Measurements from ENCODE around the gene MEF2C. TPM values are rescaled to one million over a fixed set of nuclear protein-coding genes. Genes with fewer than 3 reads are reported as not detected.

The MEF2C gene
- total RNA-seq, 3 donors from 2014 or later, result 0.76 to 3.1 (median 1.4) TPM

- Mint-ChIP-seq H3K4me1 (ENCODE audit: low read depth) (no peaks in the 10 kb centered on the region), H3K36me3 (ENCODE audit: insufficient read depth) (no peaks in the 10 kb centered on the region), H3K9me3 (no peaks in the 10 kb centered on the region), H3K4me3 (no peak overlapping the region), H3K27me3 (ENCODE audit: low read depth) (peaks cover 5% of the 10 kb centered on the region)
- ATAC-seq, result no peak
- DNase-seq, result no peak
These were observed 112.4 kb downstream of the MEF2C start for GRCh38 chr5:88770276-88771257.

GRCh38 chr5:88769165-88769564 is 113.8 kb downstream of the MEF2C start:
- H3K27me3 Mint-ChIP-seq (ENCODE audit: low read depth), result peaks cover 5% of the 10 kb centered on the region
- H3K4me1 Mint-ChIP-seq (ENCODE audit: low read depth), result no peaks in the 10 kb centered on the region
- DNase-seq (no peak), ATAC-seq (no peak)
- H3K4me3 Mint-ChIP-seq, result no peak overlapping the region
- no peaks in the 10 kb centered on the region for H3K9me3 Mint-ChIP-seq
- no peaks in the 10 kb centered on the region for H3K36me3 Mint-ChIP-seq (ENCODE audit: insufficient read depth)

- DNase-seq (no peak), ATAC-seq (no peak)
- no peaks in the 10 kb centered on the region for H3K9me3 Mint-ChIP-seq
- no peak overlapping the region for H3K4me3 Mint-ChIP-seq
- peaks cover 5% of the 10 kb centered on the region for H3K27me3 Mint-ChIP-seq (ENCODE audit: low read depth)
- H3K36me3 Mint-ChIP-seq (ENCODE audit: insufficient read depth), result no peaks in the 10 kb centered on the region
- no peaks in the 10 kb centered on the region for H3K4me1 Mint-ChIP-seq (ENCODE audit: low read depth)
These were observed 114.6 kb downstream of the MEF2C start for GRCh38 chr5:88768411-88768810.

GRCh38 chr5:88765798-88766197 is 117.2 kb downstream of the MEF2C start:
- Mint-ChIP-seq H3K4me1 (ENCODE audit: low read depth) (no peaks in the 10 kb centered on the region), H3K9me3 (no peaks in the 10 kb centered on the region), H3K27me3 (ENCODE audit: low read depth) (peaks cover 8% of the 10 kb centered on the region), H3K4me3 (no peak overlapping the region), H3K36me3 (ENCODE audit: insufficient read depth) (no peaks in the 10 kb centered on the region)
- DNase-seq (no peak), ATAC-seq (no peak)

- no peak overlapping the region for H3K4me3 Mint-ChIP-seq
- H3K36me3 Mint-ChIP-seq (ENCODE audit: insufficient read depth), result no peaks in the 10 kb centered on the region
- H3K4me1 Mint-ChIP-seq (ENCODE audit: low read depth), result no peaks in the 10 kb centered on the region
- H3K27me3 Mint-ChIP-seq (ENCODE audit: low read depth), result peaks cover 8% of the 10 kb centered on the region
- H3K9me3 Mint-ChIP-seq, result no peaks in the 10 kb centered on the region
- ATAC-seq (no peak), DNase-seq (no peak)
These were observed 117.8 kb downstream of the MEF2C start for GRCh38 chr5:88765171-88765570.

- Mint-ChIP-seq H3K4me3 (no peak overlapping the region), H3K4me1 (ENCODE audit: low read depth) (peaks cover 4% of the 10 kb centered on the region), H3K9me3 (no peaks in the 10 kb centered on the region), H3K27me3 (ENCODE audit: low read depth) (peaks cover 11% of the 10 kb centered on the region), H3K36me3 (ENCODE audit: insufficient read depth) (no peaks in the 10 kb centered on the region)
- ATAC-seq (no peak), DNase-seq (no peak)
These were observed 121.0 kb downstream of the MEF2C start for GRCh38 chr5:88761939-88762338.

GRCh38 chr5:88761269-88761850 is 121.6 kb downstream of the MEF2C start:
- ATAC-seq (no peak), DNase-seq (no peak)
- H3K9me3 Mint-ChIP-seq, result no peaks in the 10 kb centered on the region
- H3K4me1 Mint-ChIP-seq (ENCODE audit: low read depth), result peaks cover 4% of the 10 kb centered on the region
- peaks cover 11% of the 10 kb centered on the region for H3K27me3 Mint-ChIP-seq (ENCODE audit: low read depth)
- no peaks in the 10 kb centered on the region for H3K36me3 Mint-ChIP-seq (ENCODE audit: insufficient read depth)
- no peak overlapping the region for H3K4me3 Mint-ChIP-seq

GRCh38 chr5:88760527-88760926 is 122.5 kb downstream of the MEF2C start:
- Mint-ChIP-seq H3K27me3 (ENCODE audit: low read depth) (peaks cover 11% of the 10 kb centered on the region), H3K4me1 (ENCODE audit: low read depth) (peaks cover 4% of the 10 kb centered on the region), H3K9me3 (no peaks in the 10 kb centered on the region), H3K36me3 (ENCODE audit: insufficient read depth) (no peaks in the 10 kb centered on the region), H3K4me3 (no peak overlapping the region)
- ATAC-seq (no peak), DNase-seq (no peak)

GRCh38 chr5:88758591-88758990 is 124.4 kb downstream of the MEF2C start:
- H3K4me3 Mint-ChIP-seq, result no peak overlapping the region
- peaks cover 19% of the 10 kb centered on the region for H3K27me3 Mint-ChIP-seq (ENCODE audit: low read depth)
- ATAC-seq (no peak), DNase-seq (no peak)
- peaks cover 4% of the 10 kb centered on the region for H3K4me1 Mint-ChIP-seq (ENCODE audit: low read depth)
- H3K36me3 Mint-ChIP-seq (ENCODE audit: insufficient read depth), result no peaks in the 10 kb centered on the region
- no peaks in the 10 kb centered on the region for H3K9me3 Mint-ChIP-seq

GRCh38 chr5:88758184-88758583 is 124.8 kb downstream of the MEF2C start:
- Mint-ChIP-seq H3K4me3 (no peak overlapping the region), H3K4me1 (ENCODE audit: low read depth) (peaks cover 4% of the 10 kb centered on the region), H3K9me3 (no peaks in the 10 kb centered on the region), H3K36me3 (ENCODE audit: insufficient read depth) (no peaks in the 10 kb centered on the region), H3K27me3 (ENCODE audit: low read depth) (peaks cover 19% of the 10 kb centered on the region)
- DNase-seq, result no peak
- no peak for ATAC-seq

- no peak for ATAC-seq
- H3K4me3 Mint-ChIP-seq, result no peak overlapping the region
- H3K36me3 Mint-ChIP-seq (ENCODE audit: insufficient read depth), result no peaks in the 10 kb centered on the region
- peaks cover 4% of the 10 kb centered on the region for H3K4me1 Mint-ChIP-seq (ENCODE audit: low read depth)
- H3K27me3 Mint-ChIP-seq (ENCODE audit: low read depth), result peaks cover 19% of the 10 kb centered on the region
- no peaks in the 10 kb centered on the region for H3K9me3 Mint-ChIP-seq
- no peak for DNase-seq
These were observed 126.0 kb downstream of the MEF2C start for GRCh38 chr5:88756953-88757352.

- DNase-seq (no peak), ATAC-seq (no peak)
- Mint-ChIP-seq H3K27me3 (ENCODE audit: low read depth) (peaks cover 2% of the 10 kb centered on the region), H3K36me3 (ENCODE audit: insufficient read depth) (no peaks in the 10 kb centered on the region), H3K4me3 (no peak overlapping the region), H3K9me3 (no peaks in the 10 kb centered on the region), H3K4me1 (ENCODE audit: low read depth) (peaks cover 2% of the 10 kb centered on the region)
These were observed 134.3 kb downstream of the MEF2C start for GRCh38 chr5:88748666-88749065.

- Mint-ChIP-seq H3K27me3 (ENCODE audit: low read depth) (peaks cover 4% of the 10 kb centered on the region), H3K4me3 (no peak overlapping the region), H3K36me3 (ENCODE audit: insufficient read depth) (no peaks in the 10 kb centered on the region), H3K9me3 (no peaks in the 10 kb centered on the region), H3K4me1 (ENCODE audit: low read depth) (peaks cover 2% of the 10 kb centered on the region)
- no peak for ATAC-seq
- no peak for DNase-seq
These were observed 136.5 kb downstream of the MEF2C start for GRCh38 chr5:88746438-88746882.

- DNase-seq (no peak), ATAC-seq (no peak)
- peaks cover 5% of the 10 kb centered on the region for H3K27me3 Mint-ChIP-seq (ENCODE audit: low read depth)
- no peak overlapping the region for H3K4me3 Mint-ChIP-seq
- H3K9me3 Mint-ChIP-seq, result no peaks in the 10 kb centered on the region
- no peaks in the 10 kb centered on the region for H3K4me1 Mint-ChIP-seq (ENCODE audit: low read depth)
- no peaks in the 10 kb centered on the region for H3K36me3 Mint-ChIP-seq (ENCODE audit: insufficient read depth)
These were observed 137.8 kb downstream of the MEF2C start for GRCh38 chr5:88745093-88745696.
